GM21528 (cell line): ENCODE results near the gene CD9.

ENCODE experiments used
- ATAC-seq: cut with Tn5 transposase; IDR thresholded peaks from one replicate; pipeline ENCODE4 v1.9.1; 2021; ENCODE audit warnings: mild to moderate bottlenecking, moderate library complexity; ENCODE audit not compliant: unreplicated experiment, low FRiP score

The CD9 gene

DNA sequence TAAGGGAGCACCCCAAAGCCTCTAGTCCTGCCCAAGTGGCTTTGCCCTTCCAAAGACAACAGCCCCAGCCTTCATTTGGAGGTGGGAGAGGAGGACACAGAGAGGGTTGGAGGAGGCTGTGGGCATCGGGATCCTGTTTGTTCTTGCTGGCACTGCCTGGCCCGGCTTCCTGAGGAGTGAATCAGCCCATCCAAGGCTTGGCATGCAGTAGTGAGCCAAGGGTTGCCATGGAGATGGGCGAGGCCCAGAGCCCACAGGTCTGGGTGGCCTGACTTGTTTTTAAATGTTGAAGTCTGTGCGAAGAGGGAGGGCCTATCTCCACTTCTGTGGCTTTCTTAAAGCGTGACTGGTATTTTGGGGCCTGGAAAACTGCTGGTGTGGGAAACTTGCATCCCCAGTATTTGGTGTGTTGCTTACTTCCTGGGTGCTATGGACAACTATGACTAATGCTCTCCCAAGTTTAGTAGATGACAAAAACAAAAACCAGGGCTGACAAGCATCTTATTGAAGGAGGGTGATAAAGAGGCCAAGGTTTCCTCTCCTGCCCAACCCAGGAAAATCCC is 15.8 kb downstream of the CD9 start:
- no peak for ATAC-seq

DNA sequence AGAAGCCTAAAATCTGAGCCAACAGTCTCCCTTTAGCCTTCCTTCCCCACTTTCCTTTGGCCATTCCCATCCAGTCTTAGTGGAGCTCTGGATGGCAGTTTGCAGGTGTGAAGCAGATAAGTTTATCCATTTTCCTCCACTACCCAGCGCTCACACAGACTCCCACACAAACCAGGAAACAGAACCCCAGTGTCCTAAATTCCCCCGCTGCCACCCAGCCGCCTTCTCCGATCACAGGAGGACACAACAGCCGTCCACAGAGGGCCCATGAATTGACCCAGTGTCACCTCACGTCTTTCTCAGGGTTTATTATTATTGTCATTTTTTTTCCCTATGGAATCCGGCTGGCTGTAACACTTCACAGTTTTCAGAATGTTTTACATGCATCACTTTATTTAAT is 16.4 kb downstream of the CD9 start:
- ATAC-seq: no peak

GRCh38 chr12:6218347-6218925 is 18.2 kb downstream of the CD9 start:
- ATAC-seq: no peak

- ATAC-seq: no peak
Measured at GRCh38 chr12:6219980-6220379, 19.8 kb downstream of the CD9 start.

DNA sequence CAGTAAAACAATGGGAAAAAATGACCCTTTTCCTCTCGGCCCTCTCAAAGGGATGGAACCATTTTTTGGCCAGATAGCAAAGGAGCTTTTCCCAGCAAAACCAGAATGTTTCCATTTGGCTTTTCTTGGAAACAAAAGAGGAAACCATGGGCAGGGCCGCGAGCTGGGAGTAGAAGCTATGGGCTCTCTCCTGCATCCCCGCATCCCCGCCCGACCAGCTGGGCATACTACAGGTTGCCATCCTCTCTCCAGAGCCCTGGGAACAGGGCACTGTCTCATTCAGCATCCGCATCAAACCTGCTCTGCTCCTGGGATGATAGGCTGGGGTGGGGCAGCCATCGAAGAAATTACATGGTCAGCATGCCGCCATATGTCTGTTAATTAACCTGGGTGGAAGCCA is 20.9 kb downstream of the CD9 start:
- ATAC-seq: no peak

DNA sequence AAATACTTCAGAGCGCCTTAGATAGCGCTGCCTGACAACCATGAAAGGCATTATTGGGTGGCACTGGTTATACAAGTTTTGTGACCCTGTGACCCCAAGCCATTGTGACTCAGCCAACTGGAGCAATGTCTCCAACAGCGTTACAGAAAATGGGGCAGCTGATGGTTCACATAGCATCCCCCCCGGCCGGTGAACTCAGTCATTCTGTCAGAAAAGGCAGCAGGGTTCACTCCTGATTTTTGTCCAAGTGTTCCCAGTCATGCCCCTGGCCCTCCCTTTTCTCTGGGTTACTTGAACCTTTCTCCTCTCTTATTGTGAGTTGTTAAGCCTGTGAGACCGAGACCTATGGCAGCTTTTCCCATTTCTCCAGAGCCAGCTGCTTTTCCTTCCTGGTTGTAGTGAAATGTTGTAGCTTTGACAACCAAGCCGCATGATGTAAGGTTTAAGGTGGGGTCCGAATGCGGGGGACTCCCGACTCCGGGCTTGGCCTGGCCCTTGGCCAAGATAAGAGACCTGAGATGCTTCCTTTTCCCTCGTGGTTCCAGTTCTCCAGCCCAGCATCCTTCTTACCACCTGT is 22.0 kb downstream of the CD9 start:
- no peak for ATAC-seq

DNA sequence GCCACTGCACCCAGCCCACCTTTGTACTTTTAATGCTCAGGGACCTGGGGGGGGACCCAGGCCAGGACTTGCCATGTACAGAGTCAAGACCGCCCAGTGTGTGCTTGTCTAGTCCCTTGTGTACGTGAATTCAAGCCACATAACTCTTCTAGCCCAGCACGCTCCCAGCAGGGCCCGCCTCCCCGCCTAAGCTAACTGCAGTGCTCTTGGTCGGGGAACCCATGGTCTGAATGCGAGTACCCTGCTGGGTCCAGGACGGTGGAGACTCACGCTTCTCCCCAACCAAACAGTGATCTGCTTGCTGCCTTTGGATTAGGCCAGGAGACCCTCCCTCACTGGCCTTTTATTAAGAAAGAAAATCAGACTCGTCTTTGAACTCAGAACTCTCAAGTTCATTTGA is 23.3 kb downstream of the CD9 start:
- no peak for ATAC-seq

GRCh38 chr12:6224550-6224949 is 24.4 kb downstream of the CD9 start:
- ATAC-seq: no peak

GRCh38 chr12:6225630-6226001 is 25.4 kb downstream of the CD9 start:
- no peak for ATAC-seq

- ATAC-seq: no peak
Measured at GRCh38 chr12:6226002-6226678, 25.9 kb downstream of the CD9 start.

DNA sequence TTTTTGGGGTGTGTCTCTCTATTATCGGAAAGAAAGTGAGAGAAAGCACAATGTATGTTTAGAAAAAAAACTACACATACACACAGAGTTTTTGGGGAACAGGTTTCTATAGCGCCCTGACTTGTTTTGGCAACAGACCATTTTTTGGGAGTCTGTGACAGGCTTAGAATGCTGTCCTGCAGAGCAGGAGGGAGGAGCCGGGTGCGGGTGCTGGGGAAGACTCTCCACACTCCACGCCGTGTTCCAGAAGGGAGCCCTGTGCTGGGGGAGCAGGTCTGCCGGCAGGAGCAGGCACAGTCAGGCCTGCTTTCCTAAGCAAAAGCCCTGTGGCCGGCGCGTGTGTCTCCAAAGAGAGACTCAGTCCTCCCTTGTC is 26.5 kb downstream of the CD9 start:
- no peak for ATAC-seq

DNA sequence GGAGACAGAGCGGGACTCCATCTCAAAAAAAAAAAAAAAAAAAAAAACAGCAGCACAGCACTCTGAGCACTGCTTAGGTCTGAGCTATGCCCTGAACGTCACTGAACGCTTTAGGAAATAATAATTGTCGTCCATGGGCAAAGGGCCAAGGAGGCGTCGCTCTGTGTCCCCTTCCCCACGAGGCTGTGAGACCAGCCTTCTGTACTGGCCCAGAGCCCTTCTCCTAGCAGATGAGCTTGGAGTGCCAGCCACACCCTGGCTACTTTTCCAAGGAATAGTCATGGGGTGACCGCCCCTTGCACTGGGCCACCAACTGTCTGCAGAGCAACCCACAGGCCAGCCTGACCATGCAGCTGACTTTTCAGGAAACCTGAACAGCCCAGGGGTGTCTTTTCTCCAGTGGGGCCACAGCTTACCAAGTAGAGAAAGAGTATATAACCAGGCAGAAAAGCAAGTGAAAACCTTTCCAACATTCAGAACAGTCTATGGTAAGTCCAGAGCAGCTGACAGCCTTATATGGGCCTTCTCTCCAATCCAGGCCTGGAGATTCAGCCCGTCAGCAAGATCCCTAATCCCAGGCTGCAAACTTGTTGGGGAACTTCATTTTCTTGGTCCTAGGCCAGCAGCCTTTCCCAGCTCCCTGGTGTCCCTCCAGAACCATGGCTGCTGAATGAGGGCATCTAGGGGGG is 28.5 kb downstream of the CD9 start:
- ATAC-seq: no peak

DNA sequence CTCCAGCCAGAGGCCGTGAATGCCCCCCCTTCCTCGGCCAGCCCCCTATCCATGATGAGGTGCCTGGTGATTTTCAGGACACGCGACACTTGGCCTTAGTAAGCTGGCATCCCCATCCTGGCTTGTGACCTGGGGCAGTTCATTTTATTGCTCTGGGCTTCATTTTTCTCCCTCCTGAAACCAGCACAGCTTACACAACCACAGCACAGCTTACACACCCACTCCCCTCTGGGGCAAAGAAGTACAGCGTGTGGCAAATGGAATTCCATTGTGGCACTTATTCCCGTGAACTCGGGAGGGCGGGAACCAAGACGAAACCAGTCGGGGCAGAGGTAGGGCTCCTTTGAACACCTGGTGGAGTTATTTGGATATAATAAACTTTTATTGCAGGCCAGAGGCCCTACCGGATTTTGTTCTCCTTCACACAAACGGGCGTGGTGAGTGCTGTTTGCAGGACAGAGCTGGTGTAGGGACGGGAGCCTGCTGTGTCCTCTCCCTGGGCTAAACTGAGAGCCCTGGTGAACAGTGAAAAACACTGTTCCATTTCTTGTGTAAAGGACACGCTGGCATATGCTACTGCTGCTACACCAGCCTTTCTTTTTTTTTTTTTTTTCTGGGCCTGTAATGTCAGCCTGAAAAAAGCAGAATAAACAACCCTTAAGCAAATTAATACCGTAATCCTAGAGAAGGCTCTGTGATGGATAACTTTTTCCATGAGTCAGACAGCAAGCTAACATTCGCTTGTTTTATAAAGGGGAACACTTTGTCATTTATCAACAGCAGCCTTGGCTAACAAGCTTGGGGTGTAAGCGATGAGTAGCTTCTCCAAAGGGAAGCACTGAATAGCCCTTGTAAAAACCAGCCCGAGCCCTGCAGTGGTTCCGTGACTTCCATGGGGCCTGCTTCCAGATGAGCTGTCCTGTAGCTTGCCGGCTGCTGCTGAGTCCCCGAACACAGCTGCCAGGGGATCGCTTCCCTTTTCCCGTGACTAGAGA is 29.3 kb downstream of the CD9 start:
- ATAC-seq: no peak

GRCh38 chr12:6230321-6231110 is 30.3 kb downstream of the CD9 start:
- peak; percentile 64 for ATAC-seq

GRCh38 chr12:6231359-6232268 is 31.4 kb downstream of the CD9 start:
- ATAC-seq: no peak

- no peak for ATAC-seq
Measured at GRCh38 chr12:6233121-6233971, 33.1 kb downstream of the CD9 start.

GRCh38 chr12:6234214-6234613 is 34.0 kb downstream of the CD9 start:
- ATAC-seq: no peak

DNA sequence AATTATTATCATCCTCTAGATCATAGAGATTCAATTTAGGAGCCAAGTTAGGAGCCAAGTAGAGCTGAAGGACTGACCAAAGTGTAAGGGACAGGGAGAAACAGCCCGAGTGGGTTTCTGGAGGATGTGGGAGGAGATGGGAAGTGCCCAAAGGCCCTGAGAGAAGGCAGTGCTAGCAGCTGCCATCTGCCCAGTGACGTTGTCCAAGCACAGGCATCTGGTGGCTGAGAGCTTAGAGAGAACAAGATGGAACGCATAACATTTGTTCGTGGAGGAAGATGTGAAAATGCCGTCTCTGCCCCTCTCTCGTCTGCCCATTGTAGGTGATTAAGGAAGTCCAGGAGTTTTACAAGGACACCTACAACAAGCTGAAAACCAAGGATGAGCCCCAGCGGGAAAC is 34.7 kb downstream of the CD9 start:
- ATAC-seq: no peak
